Activated CD4-positive, alpha-beta T cell treated with anti-CD3 and anti-CD28 coated beads for 4 hours (primary cell): Measurements from ENCODE around the gene JSRP1.

ENCODE experiments used
- DNase-seq, 2 donors: peaks; one replicate each; pipeline ENCODE4 v3.0.0-alpha.2; 2020

Gene JSRP1

DNA sequence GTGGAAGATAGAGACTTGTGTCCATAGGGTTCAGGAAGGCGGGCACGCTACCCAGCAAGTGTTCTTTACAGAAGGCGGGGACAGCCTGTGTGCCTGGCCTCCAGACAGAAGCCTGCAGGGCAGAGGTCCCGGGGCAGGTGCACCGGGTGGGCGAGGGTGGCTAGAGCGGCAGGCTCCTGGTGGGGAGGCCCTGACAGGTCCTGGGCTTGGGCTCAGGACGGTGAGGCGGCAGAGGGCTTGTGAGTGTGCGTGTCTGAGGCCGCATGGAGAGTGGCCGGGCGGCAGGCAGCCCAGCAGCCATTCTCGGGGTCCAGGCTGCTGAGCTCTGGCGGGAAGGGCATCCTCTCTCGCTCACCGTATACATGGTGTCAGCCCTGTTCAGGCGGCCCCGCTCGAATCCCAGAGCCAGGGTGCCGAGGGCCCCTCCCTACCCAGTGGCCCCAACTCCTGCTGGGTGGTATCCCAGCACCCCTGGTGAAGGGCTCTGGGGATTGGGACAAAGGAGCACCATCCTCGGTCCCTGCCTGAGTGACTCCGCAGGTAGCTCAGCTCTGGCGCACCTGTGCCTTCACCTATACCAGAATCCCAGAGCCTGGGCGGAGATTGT lies 10.1 kb downstream of the JSRP1 start:
- no peak for DNase-seq

DNA sequence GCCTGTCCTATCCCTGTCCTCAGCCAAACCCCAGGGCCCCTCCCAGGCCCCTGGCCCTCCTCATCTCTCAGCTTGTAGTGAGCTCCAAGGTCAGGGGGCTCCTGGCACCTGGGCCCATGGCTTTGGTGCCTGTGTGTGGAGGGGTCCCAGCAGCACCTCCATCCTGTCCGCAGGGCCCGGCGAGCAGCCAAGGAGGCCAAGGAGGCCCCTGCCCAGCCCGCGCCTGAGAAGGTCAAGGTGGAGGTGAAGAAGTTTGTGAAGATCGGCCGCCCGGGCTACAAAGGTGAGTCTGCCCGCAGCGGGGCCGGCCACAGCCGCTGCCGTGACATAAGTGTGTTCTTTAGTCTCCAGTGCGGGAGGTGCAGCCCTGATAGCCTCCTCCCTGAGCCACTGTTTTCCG lies 10.9 kb downstream of the JSRP1 start:
- no peak for DNase-seq

DNA sequence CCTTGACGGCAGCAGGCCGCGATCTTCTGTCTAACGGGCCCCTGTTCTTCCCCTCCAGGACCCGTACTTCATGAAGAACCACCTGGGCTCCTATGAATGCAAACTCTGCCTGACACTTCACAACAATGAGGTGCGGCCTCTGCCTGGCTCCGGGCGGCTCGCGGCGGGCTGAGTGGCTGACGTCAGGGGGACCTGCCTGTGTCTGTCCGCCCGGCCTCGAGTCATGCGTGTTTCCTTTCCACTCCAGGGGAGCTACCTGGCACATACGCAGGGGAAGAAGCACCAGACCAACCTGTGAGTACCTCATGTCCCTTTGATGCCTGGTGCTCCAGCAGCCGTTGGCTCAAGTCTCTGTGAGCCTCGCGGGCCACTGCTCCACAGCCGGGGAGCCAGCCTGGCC lies 11.7 kb downstream of the JSRP1 start:
- no peak for DNase-seq

DNA sequence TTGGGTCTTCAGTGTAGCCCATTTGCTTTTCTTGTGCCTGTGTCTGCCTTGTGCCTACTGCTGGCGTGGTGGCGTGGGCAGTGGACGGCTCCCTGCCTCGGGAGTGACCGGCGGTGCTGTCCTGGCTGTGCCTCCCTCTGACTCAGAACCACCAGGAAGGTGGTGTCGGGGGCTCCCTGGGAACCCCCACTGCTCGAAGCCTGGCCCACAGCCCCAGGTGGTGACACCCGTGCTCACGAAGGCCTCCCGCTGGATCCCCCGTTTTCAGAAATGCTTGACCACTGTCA lies 12.1 kb downstream of the JSRP1 start:
- DNase-seq = no peak

DNA sequence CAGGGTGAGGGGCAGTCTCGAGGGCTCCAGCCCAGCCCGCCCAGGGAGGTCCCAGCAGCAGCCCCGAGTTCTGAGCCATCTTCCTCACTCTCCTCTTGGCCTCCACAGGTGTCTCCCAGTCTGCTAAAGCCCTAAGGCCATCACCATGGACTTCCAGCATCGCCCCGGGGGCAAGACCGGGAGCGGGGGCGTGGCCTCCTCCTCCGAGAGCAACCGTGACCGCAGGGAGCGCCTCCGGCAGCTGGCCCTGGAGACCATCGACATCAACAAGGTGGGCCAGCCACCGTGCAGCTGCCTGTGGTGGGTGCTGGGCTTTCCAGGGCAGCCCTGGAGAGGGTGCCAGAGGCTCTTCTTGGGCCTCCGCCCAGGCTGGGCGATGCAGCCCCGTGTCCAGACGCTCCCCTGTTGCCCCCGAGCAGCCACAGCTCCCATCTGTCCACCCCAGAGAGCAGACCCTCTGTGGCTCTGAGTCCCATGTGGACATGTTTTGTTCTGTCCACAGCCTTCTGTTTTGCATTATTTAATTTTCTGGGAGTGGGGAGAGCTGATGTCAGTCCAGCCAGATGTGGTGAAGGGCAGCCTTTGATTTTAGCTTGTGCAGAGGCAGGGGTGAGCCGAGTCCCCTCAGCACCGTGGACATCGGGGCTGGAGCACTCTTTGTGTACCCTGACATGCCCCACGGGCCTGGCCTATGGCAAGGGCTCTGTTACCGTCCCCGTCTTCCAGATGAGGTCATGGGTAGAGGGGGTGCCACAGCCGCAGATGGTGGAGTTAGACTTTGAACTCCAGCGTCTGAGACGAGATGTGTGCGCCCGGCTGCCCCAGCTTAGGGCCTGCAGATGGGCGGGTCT lies 12.7 kb downstream of the JSRP1 start:
- no peak for DNase-seq

DNA sequence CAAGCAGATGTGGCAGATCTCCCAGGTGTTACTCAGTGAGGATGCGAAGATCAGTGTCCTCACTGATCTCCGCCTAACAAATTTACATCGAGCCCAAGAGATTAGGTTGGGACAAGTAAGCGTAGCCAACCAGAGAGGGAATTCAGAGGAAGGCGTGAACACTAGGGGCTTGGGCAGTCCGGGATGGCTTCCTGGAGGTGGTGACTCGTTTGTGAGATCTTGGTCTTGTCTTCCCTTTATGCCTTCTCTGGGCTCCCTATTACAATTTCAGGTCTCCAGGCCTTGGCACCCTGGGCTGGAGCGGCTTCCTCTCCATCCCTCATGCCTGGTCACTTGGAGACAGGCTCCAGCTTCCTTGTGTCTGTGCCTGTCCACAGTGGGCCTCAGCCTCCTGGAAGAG lies 13.4 kb downstream of the JSRP1 start:
- no peak for DNase-seq

DNA sequence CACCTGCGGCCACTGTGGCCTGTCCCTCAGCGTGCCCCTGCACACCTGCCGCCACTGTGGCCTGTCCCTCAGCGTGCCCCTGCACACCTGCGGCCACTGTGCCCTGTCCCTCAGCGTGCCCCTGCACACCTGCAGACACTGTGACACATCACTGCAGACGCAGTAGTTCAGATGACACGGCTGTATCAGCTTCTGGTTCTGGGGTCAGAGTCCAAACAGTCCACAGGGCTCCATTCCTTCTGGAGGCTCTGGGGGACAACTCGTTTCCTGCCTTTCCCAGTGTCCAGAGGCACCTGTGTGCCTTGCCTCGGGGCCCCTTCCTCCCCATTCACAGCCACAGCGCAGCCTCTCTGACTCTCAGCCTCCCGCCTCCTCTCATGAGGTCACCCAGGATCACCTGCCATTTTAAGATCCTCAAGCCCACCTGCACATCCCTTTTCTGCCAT lies 14.1 kb downstream of the JSRP1 start:
- DNase-seq = no peak

DNA sequence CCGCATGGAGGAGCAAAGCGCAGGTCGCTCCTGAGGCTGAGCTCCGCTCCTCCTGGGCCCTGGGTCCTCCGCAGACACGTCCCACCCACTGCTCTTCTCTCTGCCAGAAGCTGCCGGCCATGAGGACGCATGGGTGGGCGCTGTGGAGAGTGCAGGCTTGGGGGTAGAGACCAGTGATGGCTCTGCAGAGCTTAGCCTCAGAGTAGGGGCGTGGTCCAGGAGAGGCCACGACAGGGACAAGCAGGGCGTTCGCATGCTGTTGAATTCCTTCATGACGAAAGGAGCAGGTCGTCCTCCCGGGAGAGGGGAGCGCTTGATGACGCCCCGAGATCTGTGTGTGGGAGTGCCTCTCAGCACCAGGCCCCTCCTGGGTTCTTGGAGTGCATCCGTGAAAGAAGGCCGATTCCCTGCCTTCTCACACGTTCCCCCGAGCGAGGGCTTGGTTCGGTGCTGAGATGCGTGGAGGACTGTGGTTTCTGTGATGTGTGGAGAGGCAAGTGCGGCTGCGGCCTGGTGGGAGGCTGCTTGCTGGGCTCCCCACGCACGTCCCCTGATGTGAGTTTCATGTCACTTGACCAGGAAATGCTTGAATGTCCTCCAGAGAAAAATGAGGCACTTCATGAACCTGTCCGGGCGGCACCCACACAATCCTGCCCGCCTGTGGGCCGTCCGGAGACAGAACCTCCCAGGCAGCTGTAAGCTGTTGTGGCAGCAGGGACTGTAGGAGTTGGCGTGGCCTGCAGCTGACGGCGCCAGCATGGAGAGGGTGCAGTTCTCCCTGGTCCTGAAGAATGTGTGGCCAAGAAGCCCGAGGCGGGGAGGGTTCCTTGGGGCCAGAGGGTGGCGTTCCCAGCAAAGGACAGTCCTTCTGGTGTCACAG lies 15.1 kb downstream of the JSRP1 start:
- DNase-seq = no peak

DNA sequence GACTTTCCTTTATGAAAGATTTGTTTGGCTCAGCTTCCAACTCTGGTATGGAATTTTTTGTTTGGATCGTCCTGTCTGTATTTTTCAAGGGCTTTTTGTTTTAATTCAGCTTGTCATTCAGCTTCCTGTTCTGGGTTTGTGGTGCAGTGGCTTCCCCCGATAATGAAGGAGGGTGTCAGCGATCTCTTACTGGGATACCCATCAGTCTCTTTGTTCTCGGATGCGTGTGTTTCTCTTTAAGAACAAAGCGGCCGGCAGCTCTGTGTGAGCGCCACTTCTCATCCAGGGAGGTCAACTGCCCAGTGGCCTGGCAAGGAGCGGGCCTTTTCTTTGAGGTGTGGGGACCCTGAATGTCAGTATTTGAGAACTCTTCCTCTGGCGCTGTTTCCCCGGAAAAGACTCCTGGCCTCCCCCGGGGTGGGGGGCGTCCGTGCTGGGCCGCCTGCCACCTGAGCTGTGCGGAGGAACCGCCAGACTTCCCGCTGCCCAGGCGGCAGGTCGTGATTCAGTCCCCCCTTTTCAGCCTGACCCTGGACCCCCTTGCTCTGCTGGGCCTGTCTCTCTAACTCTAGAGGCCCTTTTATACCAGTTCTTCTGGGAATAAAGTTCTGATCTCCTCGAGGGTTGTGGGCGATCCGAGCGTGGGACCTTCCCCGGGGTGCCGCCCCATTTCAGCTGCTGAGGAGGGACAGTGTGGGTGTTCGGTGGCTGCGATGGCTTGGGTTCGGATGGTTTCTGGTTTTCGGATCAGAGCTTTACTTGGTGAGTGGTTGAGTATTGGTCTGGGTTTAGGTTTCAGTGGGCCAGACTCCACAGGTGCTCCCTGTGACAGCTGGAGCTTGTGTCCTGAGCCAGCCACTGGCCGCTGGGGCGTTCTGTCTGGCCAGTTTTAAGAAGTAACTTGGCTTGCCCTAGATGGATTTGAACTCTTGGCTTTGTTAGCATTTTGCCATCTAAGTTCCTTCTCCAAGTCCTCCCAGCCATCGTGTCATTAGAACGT lies 16.1 kb downstream of the JSRP1 start:
- no peak for DNase-seq

DNA sequence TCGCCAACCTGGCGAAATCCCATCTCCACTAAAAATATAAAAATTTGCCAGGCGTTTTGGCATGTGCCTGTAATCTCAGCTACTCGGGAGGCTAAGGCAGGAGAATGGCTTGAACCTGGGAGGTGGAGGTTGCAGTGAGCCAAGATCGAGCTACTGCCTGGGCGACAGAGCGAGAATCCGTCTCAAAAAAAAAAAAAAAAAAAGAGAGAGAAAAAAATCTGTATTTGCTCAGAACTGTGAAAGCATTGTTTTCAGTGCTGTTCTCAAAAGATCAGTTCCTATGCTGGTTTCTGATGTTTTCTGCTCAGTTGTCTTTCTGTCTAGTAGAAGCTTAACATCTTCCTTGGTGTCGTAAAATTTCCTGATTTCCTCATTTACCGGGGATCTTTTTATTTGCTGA lies 17.0 kb downstream of the JSRP1 start:
- DNase-seq = no peak

DNA sequence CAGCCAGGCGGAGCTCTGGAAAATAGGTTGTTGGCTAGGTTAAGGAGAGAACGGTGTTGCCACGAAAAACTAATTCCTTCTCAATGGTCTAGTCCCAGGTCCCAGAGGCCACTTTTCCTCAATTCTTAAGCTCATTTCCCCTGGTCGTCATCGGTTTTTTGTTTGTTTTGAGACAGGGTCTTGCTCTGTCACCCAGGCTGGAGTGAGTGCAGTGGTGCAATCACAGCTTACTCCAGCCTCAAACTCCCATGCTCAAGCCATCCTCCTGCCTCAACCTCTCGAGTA lies 18.4 kb downstream of the JSRP1 start:
- no peak for DNase-seq

DNA sequence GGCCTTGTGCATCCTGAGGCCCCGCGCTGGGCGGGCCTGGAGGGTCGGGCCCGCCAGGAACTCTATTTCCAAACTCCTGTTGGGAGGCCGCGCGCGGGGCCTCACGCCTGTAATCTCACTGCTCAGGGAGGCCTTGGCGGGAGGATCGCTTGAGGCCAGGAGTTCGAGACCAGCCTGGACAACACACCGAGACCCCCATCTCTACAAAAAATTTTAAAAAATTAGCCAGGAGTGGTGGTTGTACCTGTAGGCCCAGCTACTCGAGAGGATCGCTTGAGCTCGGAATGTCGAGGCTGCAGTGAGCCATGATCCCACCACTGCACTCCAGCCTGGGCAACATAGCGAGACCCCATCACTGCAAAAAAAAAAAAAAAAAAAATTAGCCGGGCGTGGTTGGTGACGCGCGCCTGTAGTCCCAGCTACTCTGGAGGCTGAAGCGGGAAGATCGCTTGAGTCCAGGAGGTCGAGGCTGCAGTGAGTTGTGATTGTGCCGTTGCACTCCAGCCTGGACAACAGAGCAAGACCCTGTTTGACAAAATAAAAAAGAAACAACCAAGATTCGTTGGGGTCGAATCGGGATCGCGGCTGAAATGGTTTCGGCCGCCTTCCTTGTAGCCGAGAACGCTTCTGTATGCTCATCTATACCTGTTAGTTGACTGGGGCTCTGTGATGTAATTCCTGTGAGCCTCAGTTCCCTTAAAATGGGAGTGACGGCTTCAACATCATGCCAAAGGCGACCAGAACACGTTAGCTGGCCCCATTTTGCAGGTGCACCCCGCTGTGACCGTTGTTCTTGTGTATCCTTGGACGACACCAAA lies 19.0 kb downstream of the JSRP1 start:
- no peak for DNase-seq

DNA sequence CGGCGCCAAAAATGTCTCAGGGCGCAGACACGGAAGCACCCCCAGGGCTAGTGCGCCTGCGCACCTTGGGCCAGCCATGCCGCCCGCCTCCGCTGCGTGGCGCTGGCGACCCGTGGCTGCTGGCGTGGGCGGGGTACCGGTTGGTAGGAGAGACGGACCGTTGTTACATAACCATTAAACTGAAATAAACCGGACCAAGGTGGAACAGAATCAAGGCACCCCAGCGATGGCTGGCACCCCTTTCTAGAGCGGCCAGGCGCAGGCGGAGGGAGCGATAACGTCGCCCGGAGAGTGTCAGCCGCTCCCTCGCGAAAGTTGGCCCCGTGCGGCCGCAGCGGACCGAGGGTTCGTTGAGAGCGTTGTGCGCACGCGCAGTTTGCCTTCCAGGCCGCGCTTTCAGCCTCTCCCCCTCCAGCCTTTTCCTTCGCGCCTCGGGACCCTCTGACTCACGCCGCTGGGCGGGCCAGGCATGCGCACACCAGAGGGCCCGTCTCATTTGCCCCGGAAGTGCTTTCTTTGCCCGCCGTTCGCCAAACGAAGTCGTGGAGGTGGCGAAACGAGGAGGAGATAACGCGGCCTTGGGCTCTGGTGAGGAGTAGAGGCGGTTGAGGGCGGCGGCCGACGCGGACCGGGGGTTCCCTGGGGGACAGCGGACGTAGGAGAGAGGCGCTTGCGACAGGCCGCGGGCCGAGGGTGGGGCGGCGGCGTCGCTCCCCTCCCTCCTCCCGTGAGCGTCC lies 19.7 kb downstream of the JSRP1 start, which contains the start of the genes PLEKHJ1 and SF3A2:
Gene PLEKHJ1, minus strand, starts transcription at position 16 of the 737 bp plus-strand sequence. CDS start 81 bp downstream, outside the sequence.
Gene SF3A2, plus strand, starts transcription at position 511 of the 737 bp plus-strand sequence. CDS start 6,595 bp downstream, outside the sequence.
- peak; percentile 98 to 99 for DNase-seq

DNA sequence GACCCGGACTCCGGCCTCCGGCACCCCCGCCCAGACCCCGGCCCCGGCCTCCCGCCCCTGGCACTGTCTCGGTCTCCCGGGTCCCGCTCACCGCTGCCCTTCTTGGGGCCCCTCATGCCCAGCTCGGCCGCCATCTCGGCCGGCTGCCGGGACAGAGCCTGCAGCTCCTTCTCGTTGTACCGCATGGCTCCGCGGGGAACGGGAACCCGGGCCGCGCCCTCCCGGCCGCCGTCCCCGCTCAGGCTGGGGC lies 20.2 kb downstream of the JSRP1 start:
- no peak for DNase-seq

DNA sequence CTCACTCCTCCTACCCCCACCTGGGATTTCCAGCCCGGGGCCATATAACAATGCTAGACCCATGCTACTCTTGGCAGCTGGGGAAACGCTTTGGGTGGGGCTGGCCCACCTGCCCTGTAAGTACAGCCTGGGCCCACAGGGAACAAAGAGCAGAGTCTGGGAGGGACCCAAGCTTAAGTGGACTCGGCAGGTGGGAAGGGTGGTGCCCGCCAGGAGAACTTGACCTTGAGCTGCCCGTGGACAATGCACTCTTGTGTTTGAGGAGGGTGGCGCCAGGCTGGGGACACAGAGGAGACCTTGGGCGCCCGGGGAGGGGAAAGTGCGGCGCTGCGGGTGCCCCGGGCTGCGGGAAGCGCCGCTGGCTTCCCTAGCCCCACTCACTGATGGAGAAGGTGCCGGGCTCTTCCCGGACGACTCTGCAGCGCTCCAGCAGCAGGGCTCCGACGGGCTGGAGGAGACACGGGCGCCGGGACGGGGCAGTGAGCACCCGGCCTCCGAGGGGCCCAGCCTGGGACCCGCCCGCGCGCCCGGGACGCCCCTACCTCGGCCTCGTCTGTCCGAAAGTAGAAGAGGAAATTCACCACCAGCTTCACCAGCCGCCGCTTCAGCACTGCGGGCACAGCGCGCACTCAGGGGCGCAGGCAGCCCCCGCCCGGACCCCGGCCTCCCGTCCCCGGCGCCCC lies 20.7 kb downstream of the JSRP1 start:
- peak in 1 of 2 donors; percentile 35 for DNase-seq

DNA sequence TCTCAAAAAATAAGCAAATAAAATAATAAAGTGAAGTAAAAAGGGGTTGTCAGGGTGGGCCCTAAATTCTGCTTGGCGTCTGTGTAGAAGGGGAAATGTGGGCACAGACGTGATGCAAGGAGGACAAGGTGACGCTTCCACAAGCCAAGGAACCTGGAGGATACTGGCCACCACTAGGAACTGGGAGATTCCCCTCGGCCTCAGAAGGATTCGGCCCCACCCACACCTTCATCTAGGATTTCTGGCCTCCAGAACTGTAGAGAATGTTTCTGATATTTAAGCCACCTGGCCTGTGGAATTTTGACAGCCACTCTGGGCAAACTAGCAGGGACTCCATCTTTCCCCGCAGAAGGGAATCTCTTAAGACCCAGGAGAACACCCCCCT lies 21.2 kb downstream of the JSRP1 start:
- DNase-seq = no peak

DNA sequence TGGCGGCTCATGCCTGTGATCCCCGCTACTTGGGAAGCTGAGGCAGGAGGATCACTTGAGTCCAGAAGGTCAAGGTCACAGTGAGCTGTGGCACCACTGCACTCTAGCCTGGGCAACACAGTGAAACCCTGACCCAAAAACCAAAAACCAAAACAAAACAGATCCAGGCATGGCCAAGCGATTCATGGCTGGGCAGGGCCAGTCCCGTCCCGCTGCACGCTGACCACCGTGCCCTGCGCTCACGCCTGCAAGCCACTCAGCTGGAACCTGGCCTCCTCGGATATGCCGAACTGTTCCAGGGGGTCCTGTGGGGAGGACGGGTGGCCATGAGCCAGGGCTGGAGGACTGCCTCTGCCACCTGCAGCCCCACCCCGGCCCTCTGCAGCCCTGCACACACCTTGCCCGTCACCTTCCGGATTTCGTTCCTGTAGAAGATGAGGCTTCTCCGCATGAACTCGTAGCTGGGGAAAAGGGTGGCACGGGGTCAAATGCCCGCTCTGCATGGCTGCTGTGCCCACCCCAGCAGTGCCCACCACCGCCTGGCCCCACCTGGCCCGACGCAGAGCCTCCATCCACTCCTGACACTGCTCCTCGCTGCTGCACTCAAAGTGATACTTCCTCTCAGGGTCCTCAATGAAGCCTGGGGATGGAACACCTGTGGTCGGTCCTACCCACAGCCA lies 22.5 kb downstream of the JSRP1 start:
- no peak for DNase-seq

DNA sequence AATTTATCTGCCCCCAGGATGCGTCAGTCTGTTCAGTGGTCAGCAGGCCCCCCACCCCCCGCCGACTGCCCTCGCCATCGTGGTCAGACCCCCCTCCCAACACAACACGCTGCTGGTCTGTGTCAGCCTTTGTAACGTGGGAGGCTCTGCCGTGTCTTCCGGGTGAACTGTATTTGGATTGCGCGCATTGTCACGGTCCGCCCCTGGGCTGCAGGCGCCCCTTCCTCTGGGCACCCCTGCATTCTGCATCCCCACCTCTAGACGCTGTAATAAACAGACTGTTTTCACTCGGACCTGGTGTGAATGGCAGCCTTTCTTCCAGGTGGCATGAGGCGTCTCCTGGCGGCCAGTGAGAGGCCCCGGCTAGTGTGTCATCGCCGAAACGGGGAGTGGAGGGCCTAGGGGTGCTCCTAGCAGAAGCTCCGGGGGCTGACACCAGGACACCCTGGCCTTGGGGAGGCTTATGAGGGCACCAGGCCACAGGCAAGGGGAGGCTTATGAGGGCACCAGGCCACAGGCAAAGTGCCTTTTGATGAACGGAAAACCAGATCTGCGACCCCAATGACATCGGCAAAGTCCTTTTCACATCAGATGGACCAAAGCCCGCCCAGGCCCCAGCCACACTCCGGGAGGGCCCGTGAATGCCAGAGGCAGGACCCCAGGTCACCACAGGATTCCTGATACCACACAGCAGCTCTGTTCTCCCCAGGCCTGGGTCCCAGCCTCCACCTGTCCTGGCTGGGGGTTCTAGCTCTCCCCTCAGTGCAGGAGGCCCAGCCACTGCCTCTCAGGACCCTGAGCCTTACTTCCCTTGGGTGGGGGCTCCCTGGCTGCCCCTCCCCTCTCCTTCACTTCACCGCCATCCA lies 23.7 kb downstream of the JSRP1 start:
- DNase-seq = no peak
